HG02943 (cell line): ENCODE data around the gene FASTK.

Source experiments
- ATAC-seq: cut with Tn5 transposase; IDR thresholded peaks from one replicate; pipeline ENCODE4 v1.9.1; 2021; ENCODE audit warnings: mild to moderate bottlenecking, low read depth, moderate library complexity; ENCODE audit not compliant: unreplicated experiment

FASTK gene

GRCh38 chr7:151100921-151101320 is 20.3 kb upstream of the FASTK start:
- no peak for ATAC-seq

DNA sequence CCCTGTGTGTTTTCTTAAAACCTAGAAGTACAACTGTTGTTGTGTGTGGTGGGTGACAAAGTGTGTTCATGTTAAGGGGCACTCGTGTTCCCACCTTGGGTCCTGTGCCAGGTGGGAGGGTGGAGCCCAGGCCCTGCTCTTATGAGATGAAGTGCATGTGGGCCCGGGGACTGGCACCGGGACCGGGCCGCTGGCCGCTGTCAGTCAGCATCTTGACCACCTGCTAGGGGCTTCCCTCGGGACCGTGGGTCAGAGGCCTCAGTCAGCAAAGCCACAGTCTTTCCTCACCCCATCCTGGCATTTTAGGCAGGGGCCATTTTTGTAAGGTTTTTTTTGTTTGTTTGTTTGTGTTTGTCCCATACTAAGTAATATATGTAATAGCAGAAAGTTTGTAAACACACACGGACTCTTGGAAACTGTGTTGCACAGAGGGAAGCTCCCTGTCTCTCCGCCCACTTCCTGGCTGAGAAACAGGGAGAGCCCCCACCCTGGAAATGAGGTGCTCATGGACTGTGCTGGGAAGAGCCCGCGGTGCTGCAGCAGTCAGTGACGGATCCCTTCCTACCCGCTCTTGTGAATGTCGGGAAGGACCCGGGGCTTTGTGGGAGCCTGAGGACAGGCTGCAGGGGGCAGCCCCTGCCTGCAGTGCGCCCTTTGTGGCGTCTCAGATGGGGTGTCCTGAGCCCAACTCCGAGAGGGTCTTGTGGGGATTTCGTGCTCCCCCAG is 19.0 kb upstream of the FASTK start:
- ATAC-seq: no peak

GRCh38 chr7:151095828-151096475 is 15.3 kb upstream of the FASTK start:
- ATAC-seq: no peak

DNA sequence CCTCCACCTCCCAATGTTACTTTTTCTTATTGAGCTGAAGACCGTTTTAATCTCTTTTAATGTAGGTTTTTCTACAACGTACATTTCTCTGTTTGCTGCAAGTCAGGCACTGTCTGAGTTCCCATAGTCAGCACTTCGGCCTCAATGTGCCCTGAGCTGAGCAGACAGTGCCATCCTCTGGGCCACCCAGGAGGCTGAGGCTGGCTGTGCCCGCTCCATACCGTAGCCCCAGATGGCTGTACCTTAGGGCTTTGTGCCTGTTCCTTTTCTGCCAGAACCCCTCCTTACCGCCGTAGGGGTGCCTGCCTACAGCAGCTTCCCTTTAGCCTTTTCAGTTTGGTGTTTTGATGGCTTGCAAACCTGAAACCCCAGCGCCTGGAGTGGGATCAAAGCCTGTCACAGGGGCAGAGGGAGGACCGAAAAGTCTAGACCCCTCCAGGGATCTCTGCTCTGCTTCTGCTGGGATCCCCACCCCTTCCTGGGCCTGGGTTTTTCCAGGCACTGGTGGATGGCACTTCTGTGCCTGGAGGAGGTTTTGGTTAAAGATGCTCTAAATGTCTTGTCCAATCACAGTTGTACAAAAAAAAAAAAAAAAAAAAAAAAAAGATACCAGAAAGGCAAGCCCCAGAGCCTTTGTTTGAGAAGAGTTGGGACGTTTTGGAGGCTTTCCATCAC is 14.7 kb upstream of the FASTK start:
- ATAC-seq: no peak

- no peak for ATAC-seq
Measured at GRCh38 chr7:151094675-151095074, 14.1 kb upstream of the FASTK start.

- ATAC-seq: no peak
Measured at GRCh38 chr7:151093748-151094147, 13.1 kb upstream of the FASTK start.

GRCh38 chr7:151091988-151092387 is 11.4 kb upstream of the FASTK start:
- no peak for ATAC-seq

DNA sequence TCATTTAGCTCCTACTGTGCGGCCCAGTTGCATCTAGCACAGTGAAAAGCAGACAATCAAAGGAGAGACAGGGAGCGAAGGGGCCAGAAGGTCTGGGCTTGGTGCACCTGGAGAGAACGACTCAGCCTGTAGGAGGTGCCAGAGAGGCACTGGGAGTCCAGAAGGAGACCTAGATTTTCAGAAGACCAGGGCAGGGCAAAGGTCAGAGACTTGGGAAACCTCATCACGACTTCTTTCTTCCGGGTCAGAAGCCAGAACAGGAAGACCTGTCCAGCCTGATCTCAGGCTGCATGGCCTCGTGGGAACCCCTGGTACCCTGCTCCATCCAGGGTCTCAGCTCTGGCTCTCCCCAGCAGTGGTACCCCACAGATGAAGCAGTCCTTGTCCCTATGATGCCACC is 10.8 kb upstream of the FASTK start:
- no peak for ATAC-seq

DNA sequence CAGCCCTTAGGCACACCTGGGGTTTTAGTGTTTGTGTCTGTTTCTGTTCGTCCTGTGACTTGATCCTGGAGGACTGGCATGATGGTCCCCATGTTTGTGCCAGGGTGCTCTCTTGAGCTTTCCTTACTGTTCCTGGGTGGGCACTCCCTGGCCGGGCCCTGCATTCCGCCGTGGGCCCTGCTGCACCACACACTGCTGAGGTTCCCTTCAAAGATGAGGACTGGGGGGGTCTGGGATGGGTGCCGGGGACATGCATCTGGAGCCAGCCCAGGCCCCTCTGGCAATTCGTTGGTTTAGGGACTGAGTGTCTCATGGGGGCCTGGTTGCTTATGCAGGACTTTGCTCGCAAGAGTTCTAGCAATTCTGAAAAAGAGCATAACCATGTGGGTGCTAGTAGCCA is 10.4 kb upstream of the FASTK start:
- no peak for ATAC-seq

DNA sequence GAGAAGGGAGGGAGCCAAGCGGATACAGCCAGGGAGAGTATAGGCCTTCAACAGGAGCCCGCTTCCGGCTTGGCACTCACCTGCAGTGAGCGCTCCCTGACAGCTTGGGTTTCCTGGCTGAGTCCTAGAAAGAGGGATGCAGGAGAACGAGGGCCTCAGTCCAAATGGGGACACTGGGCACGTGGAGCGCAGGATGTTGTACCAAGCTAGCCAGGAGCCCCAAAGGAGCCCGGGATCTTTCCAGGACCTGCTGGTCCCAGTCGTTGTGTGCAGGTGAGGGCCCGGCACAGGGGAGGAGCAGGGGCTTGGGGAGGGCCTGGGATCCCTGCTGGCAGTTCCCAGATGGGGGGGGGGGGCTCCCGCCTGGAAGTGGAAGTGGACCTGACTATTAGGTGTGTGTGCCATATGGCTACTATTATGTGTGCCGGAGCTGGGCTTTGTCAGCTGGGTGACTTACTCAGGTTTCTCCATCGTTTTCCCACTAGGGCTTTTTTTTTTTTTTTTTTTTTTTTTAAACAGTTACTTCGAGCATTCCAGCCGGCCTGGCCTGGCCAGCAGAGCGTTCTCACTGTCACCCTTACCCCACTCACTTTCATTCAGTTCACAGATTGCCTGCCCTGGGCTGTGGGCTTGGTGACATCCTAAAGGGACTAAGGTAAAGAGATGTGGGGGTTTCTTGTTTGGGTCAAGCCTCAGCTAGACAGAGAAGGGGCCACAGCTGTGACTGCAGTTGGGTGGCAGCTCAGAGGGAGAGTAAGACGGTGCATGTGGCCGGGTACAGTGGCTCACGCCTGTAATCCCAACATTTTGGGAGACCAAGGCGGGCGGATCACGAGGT is 9.5 kb upstream of the FASTK start:
- no peak for ATAC-seq

- no peak for ATAC-seq
Measured at GRCh38 chr7:151088856-151089699, 8.5 kb upstream of the FASTK start.

DNA sequence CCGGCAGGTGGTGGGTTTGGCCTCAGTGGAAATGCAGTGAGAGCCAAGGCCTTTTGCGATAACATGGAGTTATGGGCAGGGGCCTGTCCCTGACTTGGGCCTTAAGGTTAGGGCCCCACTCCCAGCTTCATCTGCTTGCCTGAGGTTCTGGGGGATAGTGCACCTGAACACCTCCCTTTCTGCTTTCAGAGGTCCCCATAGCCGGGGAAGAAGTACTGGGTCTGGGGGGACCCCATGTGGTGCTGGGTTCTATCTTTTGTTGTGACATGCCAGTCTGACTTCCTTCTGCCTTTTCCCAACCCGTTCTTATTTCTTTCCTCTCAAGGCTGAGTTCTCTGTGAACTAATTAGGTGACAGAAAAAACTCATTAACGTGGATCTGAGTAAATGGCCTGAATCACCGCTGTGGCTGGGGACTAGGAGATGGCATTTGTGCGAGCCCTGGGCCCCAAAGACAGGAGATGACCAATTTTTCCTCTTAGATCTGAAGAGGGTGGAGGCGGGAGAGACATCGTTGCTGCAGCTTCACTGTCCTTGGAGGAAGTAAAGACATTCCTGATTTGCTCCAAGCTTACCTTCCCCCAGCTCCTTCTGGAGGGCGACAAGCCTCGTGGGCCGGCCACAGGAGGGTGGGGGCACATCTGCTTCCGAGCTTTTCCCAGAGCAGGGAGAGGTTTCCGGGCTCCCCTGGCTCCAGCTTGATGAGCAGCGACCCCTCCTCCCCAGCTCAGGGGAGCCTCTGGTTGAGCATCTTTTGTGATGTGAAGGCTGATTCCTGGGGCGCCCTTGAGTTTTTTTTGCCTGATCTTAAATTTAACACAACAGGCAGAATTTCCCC is 7.6 kb upstream of the FASTK start:
- no peak for ATAC-seq

DNA sequence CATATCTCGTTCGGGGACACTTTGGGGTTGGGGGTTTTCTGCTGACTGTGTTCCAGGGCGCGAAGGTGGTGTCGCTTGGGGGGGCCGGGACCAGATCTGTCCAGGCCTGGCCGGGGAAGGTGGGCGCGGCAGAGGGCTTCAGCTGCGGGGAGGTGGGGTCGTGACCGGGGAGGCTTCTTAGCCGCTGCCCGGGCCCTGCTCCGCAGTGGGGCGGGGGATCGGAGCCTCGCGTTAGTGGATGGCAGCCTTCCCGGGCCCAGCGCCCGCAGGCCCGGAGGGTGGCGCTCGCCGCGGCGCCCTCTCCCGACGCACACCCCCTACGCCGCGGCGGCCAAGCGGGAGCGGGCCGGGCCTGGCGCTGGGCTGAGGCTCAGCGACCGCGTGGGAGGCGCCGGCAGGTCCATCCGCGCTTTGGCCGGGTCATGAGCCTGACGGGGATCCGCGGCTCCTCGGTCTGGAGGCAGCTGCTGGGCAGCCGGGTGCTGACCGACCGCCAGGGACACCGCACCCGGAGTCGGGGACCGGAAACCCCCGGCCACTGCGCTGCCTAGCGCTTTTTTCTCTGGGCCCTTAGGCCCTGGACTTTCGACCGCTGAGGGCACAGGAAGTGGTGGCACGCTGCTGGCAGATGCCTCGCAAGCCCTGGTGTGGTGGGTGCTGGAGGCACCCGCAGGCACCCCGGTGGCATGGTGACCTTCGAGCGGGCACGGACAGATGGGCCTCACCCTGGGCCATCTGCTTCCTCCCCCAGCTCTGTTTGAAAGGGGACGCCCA is 6.8 kb upstream of the FASTK start:
- peak; percentile 39 for ATAC-seq

GRCh38 chr7:151086802-151087244 is 6.2 kb upstream of the FASTK start:
- ATAC-seq: no peak

DNA sequence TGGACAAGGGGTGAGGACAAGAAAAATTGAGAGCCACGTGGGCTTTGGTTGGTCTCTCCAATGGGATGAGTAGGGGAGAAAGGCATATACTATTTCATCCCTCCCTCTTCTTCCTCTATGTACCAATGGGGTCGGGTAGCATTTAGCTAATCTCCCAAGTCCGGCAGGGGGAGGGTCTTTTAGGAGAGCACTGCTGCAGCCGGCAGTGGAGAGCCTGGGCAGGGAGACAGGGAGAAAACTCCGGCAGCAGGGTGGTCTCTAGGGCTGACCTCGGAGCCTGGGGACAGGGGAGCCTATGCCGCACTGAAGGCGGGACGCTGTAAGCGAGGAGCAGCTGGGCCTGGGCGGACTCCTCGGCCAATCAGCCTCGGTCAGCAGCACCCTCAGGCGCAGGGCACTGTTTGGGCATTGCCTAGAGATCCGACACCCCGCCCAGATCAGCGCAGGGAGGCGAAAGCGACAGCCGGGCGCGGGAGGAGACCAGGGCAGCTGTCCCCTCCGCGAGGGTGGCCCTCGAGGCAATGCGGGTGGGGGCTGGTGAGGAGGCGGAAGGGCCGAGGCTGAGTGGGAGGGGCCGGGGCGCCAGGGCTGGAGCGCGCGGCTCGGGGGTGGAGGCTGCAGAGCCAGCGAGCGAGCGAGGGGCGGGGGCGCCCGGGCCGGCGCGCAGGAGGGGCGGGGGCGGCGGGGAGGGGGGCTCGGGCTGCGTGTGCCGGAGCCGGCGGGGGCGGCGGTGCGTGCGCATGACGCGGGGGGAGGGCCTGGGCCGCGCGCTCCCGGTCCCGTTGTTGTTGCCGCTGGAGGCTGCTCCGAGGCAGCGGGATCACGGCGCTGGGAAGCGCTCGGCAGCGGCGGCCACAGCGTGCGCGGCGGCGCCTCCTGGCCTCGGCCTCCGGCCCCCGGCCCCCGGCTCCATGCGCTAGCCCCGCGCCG is 5.3 kb upstream of the FASTK start, which contains the start of gene AGAP3:
AGAP3 (plus strand) TSS at position 785 of the 930 bp plus-strand sequence. CDS start 267 bp downstream, outside the sequence.
- ATAC-seq: no peak

- no peak for ATAC-seq
Measured at GRCh38 chr7:151085329-151085690, 4.7 kb upstream of the FASTK start.

DNA sequence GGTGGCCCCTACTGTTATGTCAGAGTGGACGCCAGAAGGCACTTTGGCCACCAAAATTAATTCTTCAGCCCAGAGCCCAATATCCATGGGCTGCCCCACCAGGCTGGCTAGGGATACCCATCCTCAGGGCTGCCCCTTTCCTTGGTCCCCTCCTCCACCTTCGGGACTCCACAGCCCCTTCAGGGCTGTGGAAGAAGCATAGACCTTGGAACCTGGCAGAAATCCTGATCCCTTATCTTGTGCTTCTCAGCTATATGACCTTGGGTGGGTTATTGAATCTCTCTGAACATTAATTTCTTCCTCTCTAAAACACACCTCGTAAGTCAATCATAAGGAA is 3.2 kb upstream of the FASTK start:
- ATAC-seq: no peak
